ENCODE results near the gene SLC19A3.
"Not testable (repeated sequence)": the region's sequence is repeated elsewhere in the genome, so short reads cannot be mapped to it uniquely, and the experiment has no call there.

SLC19A3 gene

GRCh38 chr2:227687189-227687588 lies 30.6 kb downstream of the SLC19A3 start:
- in situ Hi-C loops (cut with HindIII; ENCODE audit: low pct_unique_long_range_greater_than_20kb, low sequenced_read_pairs), result no loop called here
- no peak for TF ChIP-seq JUND (IDR thresholded peaks at IDR 0.05; ENCODE audit: low read depth)
- no peak for DNase-seq (ENCODE audit: low read depth in 1 of 2, low spot score in 1 of 2)

- no peak for DNase-seq (ENCODE audit: low read depth in 1 of 2, low spot score in 1 of 2)
- no peak for TF ChIP-seq JUND (IDR thresholded peaks at IDR 0.05; ENCODE audit: low read depth)
- in situ Hi-C loops (cut with HindIII; ENCODE audit: low pct_unique_long_range_greater_than_20kb, low sequenced_read_pairs), result no loop called here
These were observed 33.6 kb downstream of the SLC19A3 start for GRCh38 chr2:227684258-227684657.

GRCh38 chr2:227677928-227678327 lies 39.9 kb downstream of the SLC19A3 start:
- in situ Hi-C loops (cut with HindIII; ENCODE audit: low pct_unique_long_range_greater_than_20kb, low sequenced_read_pairs), result no loop called here
- TF ChIP-seq JUND (IDR thresholded peaks at IDR 0.05; ENCODE audit: low read depth), result no peak
- DNase-seq (ENCODE audit: low read depth in 1 of 2, low spot score in 1 of 2), result no peak

- DNase-seq (ENCODE audit: low read depth in 1 of 2, low spot score in 1 of 2), result no peak
- TF ChIP-seq JUND (IDR thresholded peaks at IDR 0.05; ENCODE audit: low read depth), result no peak
- in situ Hi-C loops (cut with HindIII; ENCODE audit: low pct_unique_long_range_greater_than_20kb, low sequenced_read_pairs), result no loop called here
These were observed 43.3 kb downstream of the SLC19A3 start for GRCh38 chr2:227674485-227674884.

GRCh38 chr2:227673620-227674019 lies 44.2 kb downstream of the SLC19A3 start:
- DNase-seq (ENCODE audit: low read depth in 1 of 2, low spot score in 1 of 2); in situ Hi-C loops (cut with HindIII; ENCODE audit: low pct_unique_long_range_greater_than_20kb, low sequenced_read_pairs): not testable (repeated sequence)

- in situ Hi-C loops (cut with HindIII; ENCODE audit: low pct_unique_long_range_greater_than_20kb, low sequenced_read_pairs), result no loop called here
- no peak for TF ChIP-seq JUND (IDR thresholded peaks at IDR 0.05; ENCODE audit: low read depth)
- DNase-seq (ENCODE audit: low read depth in 1 of 2, low spot score in 1 of 2), result no peak
These were observed 46.5 kb downstream of the SLC19A3 start for GRCh38 chr2:227671170-227671905.

- in situ Hi-C loops (cut with HindIII; ENCODE audit: low pct_unique_long_range_greater_than_20kb, low sequenced_read_pairs); DNase-seq (ENCODE audit: low read depth in 1 of 2, low spot score in 1 of 2): not testable (repeated sequence)
These were observed 51.1 kb downstream of the SLC19A3 start, which contains the start of gene SCYGR5 for GRCh38 chr2:227666631-227667170. SCYGR5 (plus strand) TSS chr2:227666804; CDS start chr2:227666804, 0 bp downstream.

GRCh38 chr2:227665189-227665940 lies 52.5 kb downstream of the SLC19A3 start:
- TF ChIP-seq JUND (IDR thresholded peaks at IDR 0.05; ENCODE audit: low read depth), result no peak
- DNase-seq (ENCODE audit: low read depth in 1 of 2, low spot score in 1 of 2), result no peak
- in situ Hi-C loops (cut with HindIII; ENCODE audit: low pct_unique_long_range_greater_than_20kb, low sequenced_read_pairs), result no loop called here

- no peak for DNase-seq (ENCODE audit: low read depth in 1 of 2, low spot score in 1 of 2)
- TF ChIP-seq JUND (IDR thresholded peaks at IDR 0.05; ENCODE audit: low read depth), result no peak
- in situ Hi-C loops (cut with HindIII; ENCODE audit: low pct_unique_long_range_greater_than_20kb, low sequenced_read_pairs), result no loop called here
These were observed 56.0 kb downstream of the SLC19A3 start for GRCh38 chr2:227661827-227662226.

GRCh38 chr2:227661025-227661649 lies 56.7 kb downstream of the SLC19A3 start:
- no peak for DNase-seq (ENCODE audit: low read depth in 1 of 2, low spot score in 1 of 2)
- in situ Hi-C loops (cut with HindIII; ENCODE audit: low pct_unique_long_range_greater_than_20kb, low sequenced_read_pairs), result no loop called here
- TF ChIP-seq JUND (IDR thresholded peaks at IDR 0.05; ENCODE audit: low read depth), result no peak

- in situ Hi-C loops (cut with HindIII; ENCODE audit: low pct_unique_long_range_greater_than_20kb, low sequenced_read_pairs), result no loop called here
- TF ChIP-seq JUND (IDR thresholded peaks at IDR 0.05; ENCODE audit: low read depth), result no peak
- no peak for DNase-seq (ENCODE audit: low read depth in 1 of 2, low spot score in 1 of 2)
These were observed 60.5 kb downstream of the SLC19A3 start for GRCh38 chr2:227657199-227657845.

GRCh38 chr2:227655454-227655853 lies 62.4 kb downstream of the SLC19A3 start:
- in situ Hi-C loops (cut with HindIII; ENCODE audit: low pct_unique_long_range_greater_than_20kb, low sequenced_read_pairs), result no loop called here
- TF ChIP-seq JUND (IDR thresholded peaks at IDR 0.05; ENCODE audit: low read depth), result no peak
- DNase-seq (ENCODE audit: low read depth in 1 of 2, low spot score in 1 of 2), result no peak

All from T47D (cell line).